DOHH2 (cell line): Measurements from ENCODE around the gene CDH24.

Experiments used
- H3F3A ChIP-seq: fragments of 200-600 bp; sonication (generic), shearing (Covaris generic); 2 replicates; pipeline ENCODE4 v1.6.0; 2016; ENCODE audit warnings: antibody characterized with exemption, mild to moderate bottlenecking; ENCODE audit not compliant: control insufficient read depth, insufficient read depth
- H3K27ac ChIP-seq: fragments of 200-600 bp; sonication (generic); 2 replicates; pipeline ENCODE4 v1.5.1; 2014; ENCODE audit warnings: low read depth, mild to moderate bottlenecking, low read length, moderate library complexity
- H3K27me3 ChIP-seq: fragments of 200-600 bp; sonication (generic); 2 replicates; pipeline ENCODE4 v1.6.1; 2014; ENCODE audit warnings: mild to moderate bottlenecking, low read length, mixed read lengths; ENCODE audit not compliant: control insufficient read depth
- H3K36me3 ChIP-seq: fragments of 200-600 bp; sonication (generic); 2 replicates; pipeline ENCODE4 v1.6.1; 2014; ENCODE audit warnings: mild to moderate bottlenecking, low read length, moderate library complexity, mixed read lengths; ENCODE audit not compliant: control insufficient read depth
- H3K4me1 ChIP-seq: fragments of 200-600 bp; sonication (generic); 2 replicates; pipeline ENCODE4 v1.6.1; 2014; ENCODE audit warnings: mild to moderate bottlenecking, low read length, mixed read lengths; ENCODE audit not compliant: control insufficient read depth
- H3K4me2 ChIP-seq: fragments of 200-600 bp; sonication (generic); 2 replicates; pipeline ENCODE4 v1.6.0; 2014; ENCODE audit warnings: mild to moderate bottlenecking, low read length, moderate library complexity
- H3K4me3 ChIP-seq: fragments of 200-600 bp; sonication (generic); 2 replicates; pipeline ENCODE4 v1.5.1; 2014; ENCODE audit warnings: mild to moderate bottlenecking, low read length, mixed read lengths
- H3K79me2 ChIP-seq: fragments of 200-600 bp; sonication (generic); 2 replicates; pipeline ENCODE4 v1.6.1; 2014; ENCODE audit warnings: mild to moderate bottlenecking, low read length, mixed read lengths; ENCODE audit not compliant: control insufficient read depth
- H3K9me2 ChIP-seq: fragments of 200-600 bp; sonication (generic); replicated peaks from 2 replicates; pipeline ENCODE4 v1.6.1; 2014; ENCODE audit warnings: mild to moderate bottlenecking, low read length, mixed read lengths; ENCODE audit not compliant: control insufficient read depth
- H3K9me3 ChIP-seq: fragments of 200-600 bp; sonication (generic); 2 replicates; pipeline ENCODE4 v1.6.1; 2014; ENCODE audit warnings: antibody characterized with exemption, low read length, mixed read lengths; ENCODE audit not compliant: control insufficient read depth, insufficient read depth
- H4K20me1 ChIP-seq: fragments of 200-600 bp; sonication (generic); 2 replicates; pipeline ENCODE4 v1.6.0; 2014; ENCODE audit warnings: low read depth, mild to moderate bottlenecking, antibody characterized with exemption, low read length, moderate library complexity; ENCODE audit not compliant: control insufficient read depth, insufficient read depth
- CTCF ChIP-seq: fragments of 200-600 bp; sonication (generic); IDR thresholded peaks from one replicate; pipeline ENCODE4 v1.5.1; 2014; ENCODE audit warnings: antibody characterized with exemption, mild to moderate bottlenecking, low read depth, low read length; ENCODE audit not compliant: poor library complexity, severe bottlenecking
- EZH2phosphoT487 ChIP-seq: fragments of 200-600 bp; sonication (generic); IDR thresholded peaks from 2 replicates; pipeline ENCODE4 v1.6.1; 2017; ENCODE audit warnings: borderline replicate concordance, mild to moderate bottlenecking, antibody characterized with exemption, low read length, moderate library complexity, mixed read lengths

The CDH24 gene

GRCh38 chr14:23076785-23077408, 19.6 kb upstream of the CDH24 start:
- Histone ChIP-seq H3K27ac (no peak overlapping the region), H3K79me2 (peaks cover 5% of the 10 kb centered on the region)

GRCh38 chr14:23074906-23075305, 17.6 kb upstream of the CDH24 start:
- peaks cover 30% of the 10 kb centered on the region for H3F3A ChIP-seq
- peaks cover 16% of the 10 kb centered on the region for H3K4me1 ChIP-seq
- no peak overlapping the region for H3K4me3 ChIP-seq
- no peak overlapping the region for H3K27ac ChIP-seq
- H3K36me3 ChIP-seq: peaks cover 82% of the 10 kb centered on the region
- no peaks in the 10 kb centered on the region for H4K20me1 ChIP-seq
- TF ChIP-seq CTCF: no peak
- no peak for TF ChIP-seq EZH2phosphoT487
- no peaks in the 10 kb centered on the region for H3K9me2 ChIP-seq
- H3K4me2 ChIP-seq: no peak overlapping the region
- no peaks in the 10 kb centered on the region for H3K9me3 ChIP-seq
- peaks cover 24% of the 10 kb centered on the region for H3K79me2 ChIP-seq
- H3K27me3 ChIP-seq: no peaks in the 10 kb centered on the region

More at GRCh38 chr14:23076785-23077408, 19.6 kb upstream of the CDH24 start:
- TF ChIP-seq CTCF (peak; percentile 81), EZH2phosphoT487 (no peak)
- Histone ChIP-seq H3K36me3 (peaks cover 90% of the 10 kb centered on the region), H3K9me3 (no peaks in the 10 kb centered on the region), H3K27me3 (no peaks in the 10 kb centered on the region), H3K4me2 (no peak overlapping the region), H4K20me1 (no peaks in the 10 kb centered on the region), H3K9me2 (no peaks in the 10 kb centered on the region), H3K4me3 (no peak overlapping the region), H3F3A (peaks cover 28% of the 10 kb centered on the region), H3K4me1 (peaks cover 4% of the 10 kb centered on the region)

- Histone ChIP-seq H3K4me2 (peak overlapping the region; percentile 98), H3K4me1 (peaks cover 33% of the 10 kb centered on the region)
Measured at GRCh38 chr14:23071921-23072539, 14.7 kb upstream of the CDH24 start.

More at GRCh38 chr14:23071921-23072539, 14.7 kb upstream of the CDH24 start:
- TF ChIP-seq CTCF: no peak
- TF ChIP-seq EZH2phosphoT487: no peak
- Histone ChIP-seq H3K27ac (peak overlapping the region; percentile 46), H4K20me1 (peaks cover 13% of the 10 kb centered on the region), H3K36me3 (peaks cover 82% of the 10 kb centered on the region), H3K4me3 (peak overlapping the region; percentile 79), H3K9me2 (no peaks in the 10 kb centered on the region), H3F3A (peaks cover 13% of the 10 kb centered on the region), H3K9me3 (no peaks in the 10 kb centered on the region), H3K79me2 (peaks cover 52% of the 10 kb centered on the region), H3K27me3 (no peaks in the 10 kb centered on the region)
